Neutrophil (primary cell): ENCODE measurements around the gene TM9SF1.

Source experiments
- H3K27ac ChIP-seq: fragments of 200-600 bp; sonication (generic); 2 replicates; pipeline ENCODE4 v1.5.1; 2016; ENCODE audit warnings: mild to moderate bottlenecking, moderate library complexity
- H3K27me3 ChIP-seq: fragments of 200-600 bp; sonication (generic); 2 replicates; pipeline ENCODE4 v1.6.0; 2016; ENCODE audit warnings: mild to moderate bottlenecking
- H3K36me3 ChIP-seq: fragments of 200-600 bp; sonication (generic); 2 replicates; pipeline ENCODE4 v1.5.1; 2017
- H3K4me1 ChIP-seq, 2 experiments: fragments of 200-600 bp in 1 of 2; sonication (generic) in 1 of 2; 1 replicate in 1 of 2; 2 replicates in 1 of 2; pipeline versions ENCODE4 v1.5.1 to v1.6.1; 2013 to 2016; ENCODE audit warnings: low read depth in 1 of 2, low read length in 1 of 2, mild to moderate bottlenecking in 1 of 2, moderate library complexity in 1 of 2; ENCODE audit not compliant: control insufficient read depth in 1 of 2, insufficient read depth in 1 of 2
- H3K4me3 ChIP-seq, 2 experiments: fragments of 200-600 bp in 1 of 2; sonication (generic) in 1 of 2; 1 replicate in 1 of 2; 2 replicates in 1 of 2; pipeline ENCODE4 v1.5.1; 2013 to 2016; ENCODE audit warnings: low read depth in 1 of 2, low read length in 1 of 2, mild to moderate bottlenecking in 1 of 2, moderate library complexity in 1 of 2
- H3K9me3 ChIP-seq: fragments of 200-600 bp; sonication (generic); 2 replicates; pipeline ENCODE4 v1.5.1; 2016
- TF ChIP-seq, protein P1 (sequence below): fragments of 200-600 bp; sonication (generic); IDR thresholded peaks from 2 replicates; pipeline ENCODE4 v1.5.1; 2016; ENCODE audit warnings: antibody characterized with exemption

Gene TM9SF1

DNA sequence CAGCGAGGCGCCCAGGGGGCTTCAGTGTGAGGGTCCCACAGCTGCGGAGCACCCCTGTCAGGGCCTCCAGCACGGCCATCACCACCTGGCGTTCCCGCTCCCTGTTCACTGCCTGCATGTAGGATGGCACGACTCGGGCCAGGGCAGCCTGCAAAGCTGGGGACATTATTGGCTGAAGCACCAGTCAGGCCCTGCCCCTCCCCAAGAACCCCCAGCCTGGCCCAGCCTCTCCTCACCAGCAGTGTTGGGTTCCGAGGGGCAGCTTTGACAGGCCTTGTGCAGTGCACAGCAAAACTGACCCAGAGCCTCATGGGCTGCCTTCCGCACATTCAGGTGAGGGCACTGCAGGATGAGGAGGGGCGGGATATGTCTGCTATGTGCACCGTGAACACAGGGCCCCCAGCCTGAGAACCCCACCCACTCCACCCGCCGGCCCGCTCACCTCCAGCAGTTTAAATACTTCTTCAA lies 12.2 kb downstream of the TM9SF1 start:
- TF ChIP-seq, protein P1, sequence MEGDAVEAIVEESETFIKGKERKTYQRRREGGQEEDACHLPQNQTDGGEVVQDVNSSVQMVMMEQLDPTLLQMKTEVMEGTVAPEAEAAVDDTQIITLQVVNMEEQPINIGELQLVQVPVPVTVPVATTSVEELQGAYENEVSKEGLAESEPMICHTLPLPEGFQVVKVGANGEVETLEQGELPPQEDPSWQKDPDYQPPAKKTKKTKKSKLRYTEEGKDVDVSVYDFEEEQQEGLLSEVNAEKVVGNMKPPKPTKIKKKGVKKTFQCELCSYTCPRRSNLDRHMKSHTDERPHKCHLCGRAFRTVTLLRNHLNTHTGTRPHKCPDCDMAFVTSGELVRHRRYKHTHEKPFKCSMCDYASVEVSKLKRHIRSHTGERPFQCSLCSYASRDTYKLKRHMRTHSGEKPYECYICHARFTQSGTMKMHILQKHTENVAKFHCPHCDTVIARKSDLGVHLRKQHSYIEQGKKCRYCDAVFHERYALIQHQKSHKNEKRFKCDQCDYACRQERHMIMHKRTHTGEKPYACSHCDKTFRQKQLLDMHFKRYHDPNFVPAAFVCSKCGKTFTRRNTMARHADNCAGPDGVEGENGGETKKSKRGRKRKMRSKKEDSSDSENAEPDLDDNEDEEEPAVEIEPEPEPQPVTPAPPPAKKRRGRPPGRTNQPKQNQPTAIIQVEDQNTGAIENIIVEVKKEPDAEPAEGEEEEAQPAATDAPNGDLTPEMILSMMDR: no peak
- H3K9me3 ChIP-seq: no peaks in the 10 kb centered on the region
- H3K27ac ChIP-seq: no peak overlapping the region
- H3K4me3 ChIP-seq: no peak overlapping the region
- peaks cover 2 to 4% of the 10 kb centered on the region in 2 experiments for H3K4me1 ChIP-seq
- H3K36me3 ChIP-seq: peaks cover 81% of the 10 kb centered on the region
- no peaks in the 10 kb centered on the region for H3K27me3 ChIP-seq

DNA sequence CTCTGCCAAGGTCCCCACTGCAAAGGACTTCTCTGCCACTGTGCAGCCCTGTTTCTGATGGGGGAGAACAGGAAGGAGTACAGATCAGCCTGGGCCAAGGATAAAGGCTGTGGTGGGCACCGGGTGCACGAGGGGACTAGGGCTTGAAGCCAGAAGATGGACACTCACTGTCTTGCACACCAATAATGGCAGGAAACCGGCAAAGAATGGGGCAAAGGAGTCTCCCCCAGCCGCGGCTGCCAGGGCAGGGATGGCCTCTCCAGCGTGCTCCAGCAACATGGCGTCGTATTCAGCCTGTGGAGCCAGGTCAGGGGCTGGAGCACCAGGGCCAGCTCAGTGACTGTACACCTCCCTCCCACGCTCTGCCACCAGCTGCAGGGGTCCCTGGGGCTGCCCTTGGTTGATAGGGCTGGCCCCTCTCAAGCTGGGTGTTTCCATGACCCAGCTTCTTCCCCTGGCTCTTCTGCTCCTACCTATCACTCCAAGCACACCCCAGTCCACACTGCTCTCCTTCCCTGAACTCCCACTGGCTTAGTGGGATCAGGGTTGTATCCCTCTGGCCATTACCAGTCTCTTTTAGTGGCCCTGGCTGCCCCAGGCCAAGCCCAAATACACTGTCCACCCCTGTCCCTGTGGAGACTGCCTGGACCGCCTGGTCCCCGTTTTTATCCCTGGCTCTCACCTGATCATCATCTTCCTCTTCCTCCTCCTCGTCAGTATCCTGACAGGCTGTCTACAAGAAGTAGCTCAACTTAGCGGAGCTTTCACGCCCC lies 12.9 kb downstream of the TM9SF1 start:
- no peaks in the 10 kb centered on the region for H3K9me3 ChIP-seq
- H3K4me1 ChIP-seq: no peaks in the 10 kb centered on the region
- TF ChIP-seq, protein P1: no peak
- no peaks in the 10 kb centered on the region for H3K27me3 ChIP-seq
- H3K4me3 ChIP-seq: no peak overlapping the region
- no peak overlapping the region for H3K27ac ChIP-seq
- peaks cover 89% of the 10 kb centered on the region for H3K36me3 ChIP-seq

DNA sequence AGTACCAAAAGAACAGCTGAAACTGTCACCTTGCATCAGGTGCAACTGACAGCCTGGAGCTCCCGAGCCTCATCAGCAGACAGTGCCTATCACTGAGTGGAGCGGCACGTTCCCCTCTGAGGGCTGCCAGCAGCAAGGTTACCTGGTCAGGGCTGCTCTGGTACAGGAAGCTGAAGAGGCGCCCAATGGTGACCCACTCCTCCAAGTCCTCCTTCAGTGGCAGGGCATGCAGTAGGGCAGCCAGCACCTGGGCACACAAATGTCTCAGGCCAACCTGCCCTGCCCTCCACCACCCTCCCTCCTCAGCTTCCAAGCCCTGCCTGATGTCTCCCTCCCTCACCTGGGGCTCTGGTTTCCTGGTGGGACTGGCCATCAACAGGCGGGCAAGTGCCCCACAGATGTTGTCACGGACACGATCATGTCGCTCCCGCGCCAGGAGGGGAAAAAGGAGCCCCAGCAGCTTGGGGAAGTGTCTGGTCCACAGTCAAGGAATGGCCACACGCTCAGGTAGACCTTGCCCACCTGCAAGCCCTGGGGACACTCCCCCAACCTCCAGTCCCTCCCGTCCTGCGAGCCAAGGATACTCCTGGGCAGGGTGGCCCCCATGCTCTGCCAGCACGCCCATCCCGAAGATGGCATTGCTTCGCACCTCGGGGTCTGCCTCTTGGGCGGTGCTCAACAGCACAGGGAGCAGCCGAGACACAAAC lies 13.7 kb downstream of the TM9SF1 start:
- H3K9me3 ChIP-seq: no peaks in the 10 kb centered on the region
- TF ChIP-seq, protein P1: no peak
- H3K36me3 ChIP-seq: peaks cover 96% of the 10 kb centered on the region
- no peak overlapping the region for H3K4me3 ChIP-seq
- H3K27me3 ChIP-seq: no peaks in the 10 kb centered on the region
- no peaks in the 10 kb centered on the region for H3K4me1 ChIP-seq
- H3K27ac ChIP-seq: no peak overlapping the region

DNA sequence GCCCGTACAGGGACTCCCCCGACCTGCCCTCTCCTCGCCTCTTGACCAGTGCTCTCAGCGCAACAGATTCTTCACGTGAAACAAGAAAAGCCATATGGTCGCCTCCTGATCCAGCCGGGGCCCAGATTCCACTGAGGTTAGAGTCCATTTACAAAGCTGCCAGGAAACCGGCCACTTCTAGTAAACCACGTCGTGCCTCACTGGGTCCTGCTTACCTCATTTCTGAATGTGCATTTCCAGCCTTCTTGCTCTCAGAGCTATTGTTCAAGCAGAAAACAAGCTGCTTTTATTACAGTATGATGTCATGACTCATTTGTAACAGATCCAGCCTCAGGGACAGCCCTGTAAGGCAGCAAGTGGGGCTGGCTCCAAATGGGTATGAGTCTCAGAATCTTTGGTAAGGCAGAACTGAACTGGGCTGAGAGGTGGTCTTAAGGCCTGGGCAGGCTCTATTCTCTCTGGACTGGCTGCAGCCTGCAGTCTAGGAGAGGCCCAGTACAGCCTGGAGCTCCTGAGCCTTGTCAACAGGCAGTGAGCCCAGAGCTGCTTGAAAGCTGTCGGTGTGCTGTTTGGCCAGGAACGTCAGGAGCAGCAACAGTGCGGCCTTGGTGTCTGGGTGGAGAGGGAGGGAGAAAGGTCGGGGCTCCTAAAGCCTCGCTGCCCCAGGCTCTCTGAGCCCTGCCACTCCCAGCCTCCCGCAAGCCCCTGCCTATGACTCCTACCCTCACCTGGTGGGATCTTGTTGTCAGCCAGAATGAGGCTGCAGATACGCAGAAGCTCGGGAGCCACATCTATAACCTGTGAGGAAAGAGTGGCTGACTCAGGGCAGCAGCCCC lies 15.1 kb downstream of the TM9SF1 start:
- Histone ChIP-seq H3K36me3 (peaks cover 100% of the 10 kb centered on the region), H3K27ac (no peak overlapping the region), H3K4me1 (peaks cover 4% of the 10 kb centered on the region in 2 experiments), H3K9me3 (no peaks in the 10 kb centered on the region), H3K4me3 (no peak overlapping the region), H3K27me3 (no peaks in the 10 kb centered on the region)
- TF ChIP-seq, protein P1: no peak

DNA sequence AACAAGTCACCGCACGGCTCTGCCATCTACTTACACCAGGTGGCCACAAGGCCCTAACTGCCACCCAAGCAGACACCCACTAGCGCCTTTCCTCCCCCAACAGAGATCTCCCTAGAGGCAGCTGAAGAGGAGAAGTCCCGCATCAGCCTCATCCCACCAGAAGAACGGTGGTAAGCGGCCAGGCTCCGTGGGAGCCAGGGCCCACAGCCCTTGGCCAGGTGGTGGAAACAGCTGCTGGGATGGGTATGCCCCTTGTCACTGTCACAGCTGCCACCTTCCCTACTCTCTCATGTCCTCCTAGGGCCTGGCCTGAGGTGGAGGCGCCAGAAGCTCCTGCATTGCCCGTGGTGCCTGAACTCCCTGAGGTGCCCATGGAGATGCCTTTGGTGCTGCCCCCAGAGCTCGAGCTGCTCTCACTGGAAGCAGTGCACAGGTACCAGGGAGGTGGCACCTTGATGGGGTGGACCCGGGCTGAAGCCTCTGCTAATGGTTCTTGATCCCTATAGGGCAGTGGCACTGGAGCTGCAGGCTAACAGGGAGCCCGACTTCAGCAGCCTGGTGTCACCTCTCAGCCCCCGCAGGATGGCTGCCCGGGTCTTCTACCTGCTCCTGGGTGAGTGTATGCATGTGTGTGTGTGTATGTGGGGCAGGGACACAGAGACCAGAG lies 15.8 kb downstream of the TM9SF1 start:
- Histone ChIP-seq H3K36me3 (peaks cover 100% of the 10 kb centered on the region), H3K27ac (no peak overlapping the region), H3K9me3 (no peaks in the 10 kb centered on the region), H3K27me3 (no peaks in the 10 kb centered on the region), H3K4me3 (no peak overlapping the region), H3K4me1 (peaks cover 6 to 9% of the 10 kb centered on the region in 2 experiments)
- TF ChIP-seq, protein P1: no peak
